ENCODE results near the gene SNX24.

- TF ChIP-seq CTCF (tag by site-specific recombination; IDR thresholded peaks at IDR 0.05) (no peak), MZF1 (tag by site-specific recombination; IDR thresholded peaks at IDR 0.05; ENCODE audit: borderline replicate concordance) (no peak), ZFP3 (tag by site-specific recombination; IDR thresholded peaks at IDR 0.05; ENCODE audit: low read depth) (no peak), ZNF239 (tag by site-specific recombination; IDR thresholded peaks at IDR 0.05) (no peak), ZNF274 (IDR thresholded peaks at IDR 0.05; ENCODE audit: low read length) (no peak), ZNF274 (tag by site-specific recombination; IDR thresholded peaks at IDR 0.05; ENCODE audit: borderline replicate concordance) (no peak)
Observed at GRCh38 chr5:122907276-122907675, 61.9 kb downstream of the SNX24 start.

All from HEK293 (cell line).